PC-9 (cell line): Measurements from ENCODE around the gene ERC1.

Experiments used
- EZH2 ChIP-seq: fragments of 200-600 bp; sonication (generic); IDR thresholded peaks from 2 replicates; pipeline ENCODE4 v1.8.0; 2017; ENCODE audit warnings: antibody characterized with exemption, low read depth
- TF ChIP-seq, protein P1 (sequence below): fragments of 200-600 bp; sonication (generic); conservative IDR thresholded peaks from 2 replicates; pipeline ENCODE4 v1.6.1; 2017; ENCODE audit warnings: mixed run types, antibody characterized with exemption, mild to moderate bottlenecking, moderate library complexity

GRCh38 chr12:1213618-1214205 is 222.7 kb downstream of the ERC1 start:
- TF ChIP-seq, protein P1, sequence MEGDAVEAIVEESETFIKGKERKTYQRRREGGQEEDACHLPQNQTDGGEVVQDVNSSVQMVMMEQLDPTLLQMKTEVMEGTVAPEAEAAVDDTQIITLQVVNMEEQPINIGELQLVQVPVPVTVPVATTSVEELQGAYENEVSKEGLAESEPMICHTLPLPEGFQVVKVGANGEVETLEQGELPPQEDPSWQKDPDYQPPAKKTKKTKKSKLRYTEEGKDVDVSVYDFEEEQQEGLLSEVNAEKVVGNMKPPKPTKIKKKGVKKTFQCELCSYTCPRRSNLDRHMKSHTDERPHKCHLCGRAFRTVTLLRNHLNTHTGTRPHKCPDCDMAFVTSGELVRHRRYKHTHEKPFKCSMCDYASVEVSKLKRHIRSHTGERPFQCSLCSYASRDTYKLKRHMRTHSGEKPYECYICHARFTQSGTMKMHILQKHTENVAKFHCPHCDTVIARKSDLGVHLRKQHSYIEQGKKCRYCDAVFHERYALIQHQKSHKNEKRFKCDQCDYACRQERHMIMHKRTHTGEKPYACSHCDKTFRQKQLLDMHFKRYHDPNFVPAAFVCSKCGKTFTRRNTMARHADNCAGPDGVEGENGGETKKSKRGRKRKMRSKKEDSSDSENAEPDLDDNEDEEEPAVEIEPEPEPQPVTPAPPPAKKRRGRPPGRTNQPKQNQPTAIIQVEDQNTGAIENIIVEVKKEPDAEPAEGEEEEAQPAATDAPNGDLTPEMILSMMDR, result no peak
- no peak for TF ChIP-seq EZH2
